Ammon's horn (tissue), 1 donor: ENCODE measurements around the gene TAF15.

Experiments
- DNase-seq: peaks from one replicate; pipeline ENCODE4 v3.0.0-alpha.2; 2016; ENCODE audit warnings: low spot score

Gene TAF15

GRCh38 chr17:35788477-35789368 lies 20.6 kb upstream of the TAF15 start:
- DNase-seq, result no peak

- DNase-seq, result no peak
Measured at GRCh38 chr17:35790841-35791240, 18.4 kb upstream of the TAF15 start.

DNA sequence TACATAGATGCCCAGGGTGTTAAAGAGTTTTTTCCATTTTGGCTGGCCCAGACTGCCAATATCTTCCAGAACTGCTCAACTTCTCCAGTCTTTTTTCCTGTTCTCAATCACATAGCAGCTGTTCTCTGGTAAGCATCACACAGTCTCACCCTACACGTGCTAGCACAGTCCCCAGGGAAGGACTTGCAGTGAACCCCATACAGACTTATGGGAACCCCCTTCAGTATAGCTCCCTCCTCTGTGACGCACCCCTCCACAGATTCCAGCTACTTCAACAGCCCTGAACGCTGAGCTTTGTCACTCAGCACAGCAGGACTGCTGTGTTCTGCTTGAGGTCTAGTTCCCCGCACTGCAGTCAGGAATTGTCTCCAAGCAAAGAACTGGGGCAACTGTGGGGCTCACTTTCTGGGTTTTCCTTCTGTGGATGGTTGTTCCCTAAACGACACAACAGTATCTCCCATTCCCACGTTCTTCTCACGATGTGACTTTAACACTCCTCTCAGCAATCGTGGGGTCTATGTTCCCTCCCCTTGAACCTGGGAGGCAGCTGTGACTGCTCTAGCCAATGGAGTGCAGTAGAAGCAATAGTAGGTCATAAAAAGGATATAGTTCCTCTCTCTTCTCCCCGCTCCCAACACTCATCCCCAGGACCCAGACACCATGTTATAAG lies 17.5 kb upstream of the TAF15 start:
- DNase-seq, result no peak

DNA sequence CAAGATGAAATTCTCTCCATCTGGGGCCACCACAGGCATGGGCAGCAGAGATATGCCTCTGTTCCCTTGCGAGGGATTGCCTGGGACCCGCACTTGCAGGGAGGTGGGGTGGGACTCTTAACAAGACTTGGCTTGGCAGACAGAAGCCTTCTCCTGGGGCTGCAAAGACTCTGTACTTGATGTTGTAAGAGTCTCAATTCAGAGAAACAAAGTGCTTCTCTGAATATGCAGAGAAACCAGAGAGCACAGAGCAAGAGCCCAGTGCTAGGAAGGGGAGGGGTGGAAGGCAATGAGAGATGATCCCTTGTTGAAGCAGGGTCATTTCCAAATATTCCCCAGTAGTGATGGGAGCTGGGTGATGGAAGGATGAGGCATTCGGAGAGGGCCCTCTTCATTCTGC lies 16.0 kb upstream of the TAF15 start:
- DNase-seq, result peak; percentile 42

- no peak for DNase-seq
Measured at GRCh38 chr17:35795007-35795870, 14.0 kb upstream of the TAF15 start, which contains the start of gene MMP28. MMP28 (minus strand) TSS chr17:35795641; CDS start chr17:35795377, 264 bp downstream.

DNA sequence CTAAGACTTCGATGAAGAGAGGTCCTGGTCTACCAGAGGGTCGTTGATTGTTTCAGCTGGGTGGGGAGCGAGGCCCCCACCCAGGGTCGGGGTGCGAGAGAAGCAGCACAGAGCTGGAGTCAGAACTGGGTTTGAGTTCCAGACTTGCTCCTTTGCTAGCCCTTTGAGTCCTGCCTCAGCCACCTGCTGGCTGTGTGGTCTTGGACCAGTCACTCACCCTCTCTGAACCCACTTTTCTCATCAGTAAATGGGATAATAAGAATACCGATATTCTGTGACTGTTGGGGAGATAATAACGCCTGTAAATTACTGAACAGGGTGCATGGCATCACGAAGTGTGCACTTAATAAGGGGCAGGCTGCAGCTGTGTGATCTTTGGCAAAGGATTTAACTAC lies 13.4 kb upstream of the TAF15 start:
- DNase-seq, result no peak

DNA sequence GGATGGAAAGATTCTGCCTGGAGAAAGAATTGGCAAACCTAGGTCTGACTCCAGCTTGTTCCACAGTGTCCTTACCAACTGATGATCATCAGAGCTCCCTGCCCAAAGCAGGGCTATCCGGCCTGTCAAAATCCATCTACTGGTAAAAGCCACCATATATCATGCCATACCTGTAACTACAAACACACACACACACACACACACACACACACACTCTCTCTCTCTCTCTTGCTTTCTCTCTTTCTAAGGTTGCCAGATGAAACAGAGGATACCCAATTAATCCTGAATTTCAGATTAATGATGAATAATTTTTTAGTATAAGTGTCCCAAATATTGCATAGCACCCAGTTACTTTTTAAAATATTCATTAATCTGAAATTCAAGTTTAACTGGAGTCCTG lies 12.3 kb upstream of the TAF15 start:
- DNase-seq, result no peak

DNA sequence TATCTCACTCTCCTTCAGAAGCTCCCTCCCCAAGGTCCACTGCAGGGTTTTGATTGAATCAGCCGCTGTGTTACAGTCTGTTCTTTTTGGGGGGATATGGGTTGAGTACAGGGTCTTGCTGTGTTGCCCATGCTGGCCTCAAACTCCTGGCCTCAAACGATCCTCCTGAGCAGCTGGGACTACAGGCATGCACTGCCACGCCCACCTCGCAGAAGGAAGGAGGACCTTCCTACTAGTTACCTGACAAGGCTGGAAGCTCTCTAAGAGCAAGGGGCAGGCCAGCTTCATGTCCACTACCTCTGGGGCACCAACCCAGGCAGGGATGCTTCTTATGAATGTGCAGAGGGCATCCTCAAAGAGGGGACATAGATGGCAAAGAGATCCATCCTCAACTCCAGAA lies 11.9 kb upstream of the TAF15 start:
- no peak for DNase-seq

GRCh38 chr17:35797918-35798317 lies 11.4 kb upstream of the TAF15 start:
- no peak for DNase-seq

GRCh38 chr17:35799942-35800341 lies 9.3 kb upstream of the TAF15 start:
- DNase-seq, result peak; percentile 79

GRCh38 chr17:35801583-35802224 lies 7.6 kb upstream of the TAF15 start:
- peak; percentile 88 for DNase-seq

DNA sequence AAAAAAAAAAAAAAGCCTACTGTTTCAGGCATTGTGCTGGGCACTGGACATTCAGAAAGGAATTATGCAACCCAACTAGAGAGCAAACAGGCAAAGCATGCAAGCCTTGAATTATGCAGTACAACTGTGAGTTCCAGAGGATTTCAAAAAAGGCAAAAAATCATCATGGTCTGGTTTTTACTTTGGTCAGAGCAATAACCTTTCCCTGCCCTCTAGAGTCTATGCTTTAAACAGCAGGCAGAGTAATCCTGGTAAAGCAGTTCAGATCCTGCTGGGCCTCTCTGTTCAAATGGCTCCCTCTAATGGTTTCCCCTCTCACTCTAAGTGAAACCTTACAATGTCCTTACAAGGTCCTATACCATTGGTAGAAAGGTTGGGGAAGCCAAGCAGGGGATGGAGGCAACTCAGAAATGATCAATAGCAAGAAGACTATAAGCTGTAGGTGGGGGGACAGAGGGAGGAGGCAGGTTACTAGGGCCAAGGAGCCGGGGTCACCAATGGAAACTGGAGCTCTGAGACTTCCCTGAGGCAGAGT lies 4.6 kb upstream of the TAF15 start:
- DNase-seq, result peak; percentile 89

GRCh38 chr17:35807371-35808144 lies 1.7 kb upstream of the TAF15 start:
- no peak for DNase-seq

DNA sequence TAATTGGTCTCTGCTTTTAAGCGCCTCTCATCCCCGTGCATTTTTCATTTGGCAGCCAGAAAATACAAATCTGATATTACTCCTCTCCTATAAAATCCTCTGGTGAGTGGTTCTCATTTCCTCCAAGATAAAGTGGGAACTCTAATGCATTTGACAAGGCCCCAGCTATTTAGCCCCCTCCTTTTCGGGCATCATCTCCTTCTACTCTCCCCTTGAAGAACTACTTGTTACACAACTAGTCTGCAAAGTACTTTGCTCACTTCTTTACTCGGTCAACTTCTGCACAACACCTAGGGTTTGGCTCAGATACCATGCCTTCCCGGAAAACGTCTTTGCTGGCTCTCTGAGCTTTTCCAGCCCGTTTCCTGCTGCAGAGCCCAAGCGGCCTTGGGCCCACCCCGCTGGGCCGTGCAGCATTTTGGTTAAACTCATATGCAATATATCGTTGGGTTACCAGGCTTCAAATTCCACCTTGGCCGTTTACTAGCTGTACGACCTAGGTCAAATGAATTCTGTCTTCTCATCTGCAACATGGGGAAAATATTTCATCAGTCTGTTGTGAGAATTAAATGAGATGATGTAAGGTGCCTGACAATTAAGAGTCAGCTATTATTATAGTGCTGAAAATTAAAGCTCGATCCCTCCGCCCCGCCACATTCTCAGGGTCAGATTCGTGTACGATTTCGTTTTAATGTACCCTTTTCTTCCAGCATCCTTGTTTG lies 883 bp upstream of the TAF15 start:
- peak; percentile 6 for DNase-seq

GRCh38 chr17:35809855-35810461 lies 674 bp downstream of the TAF15 start:
- no peak for DNase-seq

GRCh38 chr17:35811759-35812158 lies 2.5 kb downstream of the TAF15 start:
- DNase-seq, result no peak

GRCh38 chr17:35812456-35812855 lies 3.2 kb downstream of the TAF15 start:
- no peak for DNase-seq

DNA sequence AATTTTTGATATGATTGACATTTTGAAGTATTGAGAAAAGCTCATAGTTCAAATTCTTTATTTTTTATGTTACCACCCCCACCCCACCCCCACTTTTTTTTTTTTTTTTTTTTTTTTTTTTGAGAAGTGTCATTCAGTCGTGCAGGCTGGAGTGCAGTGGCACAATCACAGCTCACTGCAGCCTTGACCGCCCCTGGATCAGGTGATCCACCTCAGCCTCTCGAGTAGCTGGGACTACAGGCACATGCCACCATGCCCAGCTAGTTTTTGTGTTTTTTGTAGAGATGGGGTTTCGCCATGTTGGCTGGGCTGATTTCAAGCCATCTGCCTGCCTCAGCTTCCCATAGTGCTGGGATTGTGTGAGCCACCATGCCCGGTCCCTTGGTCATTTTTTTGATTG lies 7.4 kb downstream of the TAF15 start:
- no peak for DNase-seq

- DNase-seq, result no peak
Measured at GRCh38 chr17:35817196-35817595, 7.9 kb downstream of the TAF15 start.

- DNase-seq, result no peak
Measured at GRCh38 chr17:35819455-35819854, 10.2 kb downstream of the TAF15 start.
